Fibroblast of pulmonary artery (primary cell): Measurements from ENCODE around the gene PARK7.
"Not testable (repeated sequence)": the region's sequence is repeated elsewhere in the genome, so short reads cannot be mapped to it uniquely, and the experiment has no call there.

Experiments
- DNase-seq: peaks from one replicate; pipeline ENCODE4 v3.0.0-alpha.2; 2010; ENCODE audit warnings: low read depth
- H3K4me3 ChIP-seq: replicated peaks from 2 replicates; pipeline ENCODE4 v1.5.1; 2011; ENCODE audit warnings: low read depth, mild to moderate bottlenecking, control low read depth, low read length, moderate library complexity
- CTCF ChIP-seq: IDR thresholded peaks from 2 replicates; pipeline ENCODE4 v1.5.1; 2011; ENCODE audit warnings: mild to moderate bottlenecking, control low read depth, low read length, inconsistent platforms; ENCODE audit errors: missing control alignments

Gene PARK7

GRCh38 chr1:7921796-7922195 is 39.7 kb upstream of the PARK7 start:
- DNase-seq = no peak
- no peak for TF ChIP-seq CTCF

DNA sequence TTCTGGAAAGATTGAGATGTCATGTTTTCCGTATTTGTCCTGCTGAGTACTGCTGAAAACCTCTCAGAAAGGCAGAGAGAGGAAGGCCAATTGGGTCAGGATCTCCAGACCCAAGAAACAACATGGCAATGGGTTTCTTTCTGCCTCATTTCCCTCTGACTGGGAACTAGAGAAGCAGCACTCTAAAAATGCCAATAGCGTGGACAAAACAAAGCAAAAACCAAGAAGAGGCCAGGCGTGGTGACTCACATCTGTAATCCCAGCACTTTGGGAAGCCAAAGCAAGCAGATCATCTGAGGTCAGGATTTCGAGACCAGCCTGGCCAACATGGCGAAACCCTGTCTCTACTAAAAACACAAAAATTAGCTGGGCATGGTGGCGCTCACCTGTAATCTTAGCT is 39.2 kb upstream of the PARK7 start:
- no peak for TF ChIP-seq CTCF
- no peak overlapping the region for H3K4me3 ChIP-seq
- peak; percentile 29 for DNase-seq

More at GRCh38 chr1:7921796-7922195, 39.7 kb upstream of the PARK7 start:
- H3K4me3 ChIP-seq = no peak overlapping the region

GRCh38 chr1:7927061-7927460 is 34.5 kb upstream of the PARK7 start:
- H3K4me3 ChIP-seq, DNase-seq: not testable (repeated sequence)

DNA sequence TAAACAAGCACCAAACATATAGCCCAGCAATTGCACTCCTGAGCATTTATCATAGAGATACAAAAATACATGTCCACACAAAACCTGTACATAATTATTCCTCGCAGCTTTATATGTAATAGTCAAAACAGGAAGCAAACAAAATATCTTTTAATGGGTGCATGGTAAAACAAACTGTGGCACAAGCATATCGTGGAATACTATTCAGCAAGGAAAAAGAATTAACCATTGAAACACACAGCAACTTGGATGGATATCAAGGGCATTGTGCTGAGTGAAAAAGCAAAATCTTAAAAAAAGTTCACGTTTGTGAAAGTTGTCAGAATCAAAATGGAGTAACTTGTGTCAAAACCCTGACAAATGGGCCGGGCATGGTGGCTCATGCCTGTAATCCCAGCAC is 33.3 kb upstream of the PARK7 start:
- no peak for DNase-seq
- TF ChIP-seq CTCF = no peak

GRCh38 chr1:7929637-7930036 is 31.9 kb upstream of the PARK7 start:
- DNase-seq = no peak
- no peak overlapping the region for H3K4me3 ChIP-seq
- no peak for TF ChIP-seq CTCF

More for the DNA sequence above, 33.3 kb upstream of the PARK7 start:
- no peak overlapping the region for H3K4me3 ChIP-seq

GRCh38 chr1:7930645-7931445 is 30.7 kb upstream of the PARK7 start:
- DNase-seq = no peak
- H3K4me3 ChIP-seq = no peak overlapping the region
- no peak for TF ChIP-seq CTCF

DNA sequence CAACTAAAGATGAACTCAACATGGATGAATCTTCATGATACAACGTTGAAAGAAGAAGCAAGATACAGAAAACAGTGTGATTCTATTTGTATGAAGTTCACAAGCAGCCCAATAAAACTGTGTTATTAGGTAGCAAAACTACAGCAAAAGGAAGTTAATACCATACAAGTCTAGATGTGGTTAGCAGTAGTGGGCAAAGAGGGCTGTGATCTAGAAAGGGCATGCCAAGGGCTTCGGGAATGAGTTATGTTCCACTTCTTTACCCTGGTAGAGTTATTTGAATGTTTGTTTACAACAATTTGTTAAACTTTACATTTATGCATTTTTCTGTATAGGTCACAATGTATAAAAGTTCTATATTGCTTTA is 30.1 kb upstream of the PARK7 start:
- no peak for TF ChIP-seq CTCF
- no peak for DNase-seq
- no peak overlapping the region for H3K4me3 ChIP-seq
